Activated gamma-delta T cell treated with Interleukin-2 at 50 U/mL for 16 hours (primary cell): ENCODE data around the gene ALLC.
"Not testable (repeated sequence)": the region's sequence is repeated elsewhere in the genome, so short reads cannot be mapped to it uniquely, and the experiment has no call there.

Experiments used
- DNase-seq: peaks from one replicate; pipeline ENCODE4 v3.0.0-alpha.2; 2020

Gene ALLC

GRCh38 chr2:3657881-3658280, at the start of gene ALLC:
Gene ALLC (plus strand): TSS chr2:3658200. CDS start chr2:3671158, 12,958 bp downstream.
- no peak for DNase-seq

GRCh38 chr2:3608373-3609278, 49.4 kb upstream of the ALLC start:
- no peak for DNase-seq

DNA sequence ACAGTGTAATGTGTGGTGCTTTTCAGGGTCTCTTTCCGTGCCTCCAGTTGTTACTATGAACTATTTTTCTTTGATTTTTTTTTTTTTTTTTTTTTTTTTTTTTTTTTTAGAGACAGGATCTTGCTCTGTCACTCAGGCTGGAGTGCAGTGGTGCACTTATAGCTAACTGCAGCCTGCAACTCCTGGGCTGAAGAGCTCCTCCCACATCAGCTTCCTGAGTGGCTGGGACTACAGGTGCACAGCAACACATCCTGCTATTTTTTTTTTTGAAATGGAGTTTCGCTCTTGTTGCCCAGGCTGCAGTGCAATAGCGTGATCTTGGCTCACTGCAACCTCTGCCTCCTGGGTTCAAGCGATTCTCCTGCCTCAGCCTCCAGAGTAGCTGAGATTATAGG, 48.7 kb upstream of the ALLC start:
- DNase-seq, result not testable (repeated sequence)

- no peak for DNase-seq
Measured at GRCh38 chr2:3610415-3610814, 47.6 kb upstream of the ALLC start.

DNA sequence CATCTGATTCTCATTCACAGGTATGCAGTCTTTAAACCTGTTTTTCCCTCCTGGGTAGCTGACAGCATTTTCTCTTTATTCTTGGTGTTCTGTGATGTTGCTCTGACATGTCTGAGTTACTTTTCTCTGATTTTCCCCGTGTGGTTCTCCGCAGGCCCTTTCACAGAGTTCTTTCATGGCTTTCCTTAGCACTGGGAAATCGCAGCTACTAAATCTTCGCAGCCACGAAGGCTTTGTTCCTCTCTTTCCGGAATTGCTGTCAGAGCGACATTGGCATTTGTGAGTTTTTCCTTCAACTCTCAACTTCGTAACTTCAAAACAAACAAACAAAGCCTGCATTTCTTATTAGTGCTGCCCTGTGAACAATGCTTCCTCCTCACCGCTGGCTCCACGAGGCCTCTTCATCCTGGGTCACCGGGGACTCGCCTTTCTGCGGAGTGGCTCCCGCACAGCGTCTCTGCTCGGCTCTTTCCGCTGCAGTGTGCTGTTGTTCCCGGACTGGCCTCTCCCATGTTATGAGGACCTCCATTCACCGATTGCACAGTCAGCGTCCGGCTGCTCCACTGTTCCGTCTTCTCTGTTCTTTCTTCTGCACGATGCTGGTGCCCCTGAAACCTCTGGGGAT, 47.0 kb upstream of the ALLC start:
- DNase-seq, result no peak

GRCh38 chr2:3611589-3611988, 46.4 kb upstream of the ALLC start:
- DNase-seq, result no peak

- no peak for DNase-seq
Measured at GRCh38 chr2:3612639-3613523, 45.1 kb upstream of the ALLC start.

DNA sequence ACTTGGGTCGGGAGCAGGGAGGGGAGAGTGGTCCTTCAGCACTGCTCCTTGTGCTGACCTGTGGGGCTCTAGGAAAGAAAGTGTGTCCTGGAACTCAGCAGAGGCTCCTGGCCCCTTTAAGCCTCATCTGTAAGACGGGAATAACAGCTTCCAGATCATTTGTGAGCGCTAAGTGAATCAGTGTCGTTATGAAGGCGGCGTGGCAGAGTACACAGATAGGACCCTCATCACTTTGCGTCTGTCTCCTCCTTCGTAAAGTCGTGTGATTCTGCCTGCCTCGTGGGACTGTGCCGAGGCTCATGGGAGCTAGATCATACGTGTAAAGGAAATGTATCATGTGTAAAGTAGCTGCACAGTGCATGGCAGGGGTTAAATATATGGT, 44.5 kb upstream of the ALLC start:
- no peak for DNase-seq

- DNase-seq, result not testable (repeated sequence)
Measured at GRCh38 chr2:3614743-3615142, 43.3 kb upstream of the ALLC start.

DNA sequence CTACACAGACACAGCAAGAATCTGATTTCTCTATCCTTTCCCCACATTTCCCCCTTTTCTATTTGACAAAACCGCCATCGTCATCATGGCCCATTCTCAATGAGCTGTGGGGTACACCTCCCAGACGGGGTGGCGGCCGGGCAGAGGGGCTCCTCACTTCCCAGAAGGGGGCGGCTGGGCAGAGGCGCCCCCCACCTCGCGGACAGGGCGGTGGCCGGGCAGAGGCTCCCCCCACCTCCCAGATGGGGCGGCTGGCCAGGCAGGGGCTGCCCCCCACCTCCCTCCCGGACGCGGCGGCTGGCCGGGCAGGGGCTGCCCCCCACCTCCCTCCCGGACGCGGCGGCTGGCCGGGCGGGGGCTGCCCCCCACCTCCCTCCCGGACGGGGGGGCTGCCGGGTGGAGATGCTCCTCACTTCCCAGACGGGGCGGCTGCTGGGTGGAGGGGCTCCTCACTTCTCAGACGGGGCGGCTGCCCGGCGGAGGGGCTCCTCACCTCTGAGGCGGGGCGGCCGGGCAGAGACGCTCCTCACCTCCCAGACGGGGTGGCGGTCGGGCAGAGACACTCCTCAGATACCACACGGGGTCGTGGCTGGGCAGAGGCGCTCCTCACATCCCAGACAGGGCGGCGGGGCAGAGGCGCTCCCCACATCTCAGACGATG, 42.3 kb upstream of the ALLC start:
- not testable (repeated sequence) for DNase-seq

GRCh38 chr2:3616435-3617197, 41.4 kb upstream of the ALLC start:
- not testable (repeated sequence) for DNase-seq

GRCh38 chr2:3617198-3617890, 40.7 kb upstream of the ALLC start:
- no peak for DNase-seq

DNA sequence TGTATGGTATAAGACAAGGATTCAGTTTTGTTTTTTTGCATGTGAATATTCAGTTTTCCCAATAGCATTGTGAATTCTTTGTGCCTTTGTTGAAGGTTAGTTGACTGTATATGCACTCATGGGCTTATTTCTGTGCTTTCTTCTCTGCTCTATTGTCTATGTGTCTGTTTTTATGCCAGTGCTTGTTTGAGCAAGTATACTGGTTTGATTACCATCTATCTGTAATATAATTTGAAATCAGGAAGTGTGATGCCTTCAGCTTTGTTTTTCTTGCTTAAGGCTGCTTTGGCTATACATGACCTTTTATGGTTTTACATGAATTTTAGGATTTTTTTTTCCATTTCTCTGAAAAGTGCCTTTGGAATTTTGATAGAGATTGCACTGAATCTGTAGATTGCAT, 39.6 kb upstream of the ALLC start:
- no peak for DNase-seq

GRCh38 chr2:3619033-3619432, 39.0 kb upstream of the ALLC start:
- no peak for DNase-seq

DNA sequence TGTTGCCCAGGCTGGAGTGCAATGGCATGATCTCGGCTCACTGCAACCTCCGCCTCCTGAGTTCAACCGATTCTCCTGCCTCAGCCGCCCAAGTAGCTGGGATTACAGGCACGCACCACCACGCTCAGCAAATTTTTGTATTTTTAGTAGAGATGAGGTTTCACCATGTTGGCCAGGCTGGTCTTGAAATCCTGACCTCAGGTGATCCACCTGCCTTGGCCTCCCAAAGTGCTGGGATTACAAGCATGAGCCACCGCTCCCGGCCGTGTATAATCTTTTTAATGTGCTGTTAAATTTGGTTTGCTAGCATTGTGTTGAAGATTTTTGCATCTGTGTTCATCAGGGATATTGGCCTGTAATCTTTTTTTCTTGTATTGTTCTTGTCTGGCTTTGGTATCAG, 38.3 kb upstream of the ALLC start:
- DNase-seq, result not testable (repeated sequence)

- no peak for DNase-seq
Measured at GRCh38 chr2:3620834-3621233, 37.2 kb upstream of the ALLC start.

DNA sequence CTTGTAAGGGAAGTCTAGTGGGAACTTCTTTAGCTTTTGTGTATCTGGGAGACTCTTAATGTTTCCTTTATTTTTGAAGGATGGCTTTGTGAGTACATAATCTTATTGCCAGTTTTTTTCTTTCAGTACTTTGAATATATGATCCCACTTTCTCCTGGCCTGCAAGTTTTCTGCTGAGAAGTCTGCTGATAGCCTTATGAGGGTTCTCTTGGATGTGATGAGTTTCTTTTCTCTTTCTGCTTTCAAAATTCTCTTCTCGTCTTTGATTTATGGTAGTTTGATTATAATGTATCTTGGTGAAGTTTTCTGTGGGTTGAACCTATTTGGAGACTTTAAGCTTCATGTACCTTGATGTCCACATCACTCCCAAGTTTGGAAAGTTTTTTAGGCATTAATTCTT, 35.0 kb upstream of the ALLC start:
- no peak for DNase-seq

- DNase-seq, result no peak
Measured at GRCh38 chr2:3624059-3624794, 33.8 kb upstream of the ALLC start.

DNA sequence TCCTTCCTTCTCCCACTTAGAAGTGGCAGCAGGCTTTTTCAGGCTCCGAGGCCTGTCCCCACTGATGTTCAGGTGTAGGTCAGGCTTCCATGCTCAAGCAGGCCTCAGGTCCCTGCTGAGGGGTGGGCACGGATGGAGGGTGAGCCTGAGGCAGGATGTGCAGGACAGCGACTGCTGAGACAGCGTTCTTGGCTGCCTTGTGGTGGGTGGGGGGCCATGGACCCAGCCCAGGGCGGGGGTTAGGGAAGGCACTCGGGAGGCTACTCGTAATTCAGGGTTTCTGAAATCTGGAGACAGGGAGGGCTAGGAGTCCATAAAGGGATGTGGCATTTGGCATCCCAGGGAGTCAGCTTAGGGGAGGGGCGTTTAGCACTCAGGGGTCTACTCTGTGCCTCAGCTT, 32.8 kb upstream of the ALLC start:
- no peak for DNase-seq

DNA sequence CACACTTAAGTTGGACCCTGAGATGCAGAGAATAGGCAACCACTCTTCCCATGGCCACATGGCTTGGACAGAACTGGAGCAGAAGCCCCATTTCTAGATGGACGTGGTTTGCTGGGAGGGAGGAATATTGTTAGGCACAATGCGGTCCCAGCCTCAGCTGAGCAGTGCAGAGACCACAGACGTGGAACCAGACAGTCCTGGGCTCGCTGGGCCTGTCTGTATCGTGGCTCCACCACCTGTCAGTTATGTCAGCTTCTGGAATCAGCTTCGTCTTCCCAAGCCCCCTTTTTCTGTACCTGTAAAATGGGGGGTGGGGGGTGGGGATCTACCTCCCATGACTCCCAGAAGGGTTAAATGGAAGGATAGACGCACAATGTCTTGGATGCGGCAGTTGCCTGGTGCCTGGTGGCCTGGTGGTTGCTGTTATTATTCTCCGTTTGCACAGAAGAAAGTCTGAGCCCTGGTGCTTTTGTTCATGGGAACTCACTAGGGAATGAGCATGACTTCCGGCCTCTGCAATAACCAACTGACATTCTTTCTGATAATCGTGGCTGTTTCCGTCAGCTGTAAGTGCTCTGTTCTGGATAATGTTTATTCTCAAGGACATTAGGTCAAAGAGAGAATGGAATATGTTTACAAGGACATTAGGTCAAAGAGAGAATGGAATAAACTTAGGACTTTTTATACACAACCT, 31.7 kb upstream of the ALLC start:
- no peak for DNase-seq
